NCI-H146 treated with DMSO at 0.1 percent for 48 hours (cell line): ENCODE data around the gene ACIN1.

Source experiments
- DNase-seq: peaks from one replicate; lab custom pipeline; 2025; ENCODE audit not compliant: unreplicated experiment; lab: John Stamatoyannopoulos, UW

ACIN1 gene

GRCh38 chr14:23085458-23085857 lies 9.5 kb downstream of the ACIN1 start:
- no peak for DNase-seq

GRCh38 chr14:23080474-23080873 lies 14.5 kb downstream of the ACIN1 start:
- DNase-seq: no peak

- DNase-seq: no peak
Observed at GRCh38 chr14:23079716-23080115, 15.2 kb downstream of the ACIN1 start.

- DNase-seq: no peak
Observed at GRCh38 chr14:23078692-23079116, 16.2 kb downstream of the ACIN1 start.

- DNase-seq: no peak
Observed at GRCh38 chr14:23077962-23078361, 17.0 kb downstream of the ACIN1 start.

- no peak for DNase-seq
Observed at GRCh38 chr14:23076785-23077408, 18.0 kb downstream of the ACIN1 start.

- no peak for DNase-seq
Observed at GRCh38 chr14:23074906-23075305, 20.0 kb downstream of the ACIN1 start.

GRCh38 chr14:23071921-23072539 lies 22.9 kb downstream of the ACIN1 start:
- no peak for DNase-seq

- no peak for DNase-seq
Observed at GRCh38 chr14:23071244-23071920, 23.6 kb downstream of the ACIN1 start.

GRCh38 chr14:23070262-23071129 lies 24.4 kb downstream of the ACIN1 start:
- no peak for DNase-seq

GRCh38 chr14:23069413-23069806 lies 25.5 kb downstream of the ACIN1 start:
- DNase-seq: no peak

GRCh38 chr14:23068789-23069412 lies 26.0 kb downstream of the ACIN1 start:
- no peak for DNase-seq

- no peak for DNase-seq
Observed at GRCh38 chr14:23067847-23068788, 26.8 kb downstream of the ACIN1 start.

GRCh38 chr14:23066855-23067744 lies 27.8 kb downstream of the ACIN1 start:
- no peak for DNase-seq

- DNase-seq: no peak
Observed at GRCh38 chr14:23066368-23066767, 28.6 kb downstream of the ACIN1 start.

- DNase-seq: no peak
Observed at GRCh38 chr14:23063601-23064000, 31.3 kb downstream of the ACIN1 start.

- no peak for DNase-seq
Observed at GRCh38 chr14:23062002-23062401, 32.9 kb downstream of the ACIN1 start.

GRCh38 chr14:23060536-23061260 lies 34.2 kb downstream of the ACIN1 start:
- no peak for DNase-seq
